HG03064 (cell line): ENCODE measurements around the gene ARL14EP.

ENCODE experiments used
- ATAC-seq: cut with Tn5 transposase; IDR thresholded peaks from one replicate; pipeline ENCODE4 v1.9.1; 2021; ENCODE audit warnings: low read depth; ENCODE audit not compliant: unreplicated experiment

ARL14EP gene

DNA sequence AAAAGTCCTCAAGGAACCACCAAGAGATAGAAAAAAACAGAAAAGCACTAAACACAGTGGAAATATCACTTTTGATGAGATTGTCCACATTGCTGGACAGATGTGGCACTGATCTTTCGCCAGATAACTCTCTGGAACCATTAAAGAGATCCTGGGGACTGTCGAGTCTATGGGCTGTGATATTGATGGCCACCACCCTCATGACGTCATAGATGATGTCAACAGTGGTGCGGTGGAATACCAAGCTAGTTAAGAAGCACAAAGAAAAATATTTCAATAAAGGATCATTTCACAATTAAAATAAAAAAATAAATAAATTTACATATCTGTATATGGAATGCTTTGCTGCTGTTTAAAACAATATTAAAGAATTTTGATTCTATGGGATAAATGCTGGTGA, 45.5 kb downstream of the ARL14EP start:
- no peak for ATAC-seq

DNA sequence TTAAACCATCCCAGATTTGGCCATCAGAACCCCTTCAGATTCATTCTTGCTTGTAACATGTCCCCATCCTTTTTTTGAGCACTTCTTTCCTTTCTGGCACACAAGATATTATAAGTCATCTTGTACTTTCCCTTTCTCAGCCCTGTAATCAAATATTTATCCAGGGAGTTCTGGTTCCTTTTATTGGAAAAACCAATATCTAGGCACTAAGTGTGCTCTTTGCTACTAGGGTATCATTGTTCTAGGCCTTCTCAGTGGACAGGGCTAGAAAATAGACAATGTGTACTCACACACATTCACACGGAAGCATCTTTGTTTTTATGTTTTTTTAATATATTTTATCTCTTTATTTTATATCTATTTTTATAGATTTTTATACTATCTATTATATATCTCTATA, 47.3 kb downstream of the ARL14EP start:
- no peak for ATAC-seq

DNA sequence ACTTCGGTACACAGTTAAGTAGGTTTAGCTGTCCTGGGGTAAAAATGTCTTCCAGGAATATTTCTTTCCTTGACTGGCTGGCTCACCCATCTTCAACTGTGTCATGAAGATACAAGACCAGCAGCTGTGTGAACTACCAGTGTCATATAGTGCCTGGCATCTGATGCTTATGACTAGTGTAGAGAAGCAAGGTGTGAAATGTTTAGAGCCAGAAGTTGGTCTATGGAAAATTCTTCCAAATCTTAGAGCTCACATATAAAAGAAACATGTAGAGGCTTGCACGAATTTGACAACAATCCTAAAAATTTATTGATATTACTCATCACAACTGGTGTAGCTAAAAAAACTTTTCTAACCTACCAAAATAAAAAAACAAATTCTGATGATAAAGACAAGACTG, 54.4 kb downstream of the ARL14EP start:
- no peak for ATAC-seq

DNA sequence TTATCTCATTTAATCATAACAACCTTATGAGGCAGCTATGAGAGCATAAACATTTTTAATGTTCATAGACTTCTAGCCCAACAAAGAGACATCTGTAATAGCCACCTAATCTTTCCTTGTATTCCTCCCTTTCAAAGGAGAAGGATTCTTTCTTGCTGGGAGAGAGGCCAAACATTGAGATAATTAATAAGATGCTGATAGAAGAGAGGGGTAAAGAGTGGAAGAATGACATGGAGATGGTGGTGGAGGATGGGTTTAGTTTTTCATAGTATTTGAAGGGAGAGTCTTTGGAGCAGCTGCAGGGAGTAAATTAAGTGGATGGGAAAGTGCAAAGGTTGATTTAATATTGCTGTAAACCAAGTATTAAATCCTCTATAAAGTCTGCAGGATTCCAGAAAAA, 57.9 kb downstream of the ARL14EP start:
- no peak for ATAC-seq

DNA sequence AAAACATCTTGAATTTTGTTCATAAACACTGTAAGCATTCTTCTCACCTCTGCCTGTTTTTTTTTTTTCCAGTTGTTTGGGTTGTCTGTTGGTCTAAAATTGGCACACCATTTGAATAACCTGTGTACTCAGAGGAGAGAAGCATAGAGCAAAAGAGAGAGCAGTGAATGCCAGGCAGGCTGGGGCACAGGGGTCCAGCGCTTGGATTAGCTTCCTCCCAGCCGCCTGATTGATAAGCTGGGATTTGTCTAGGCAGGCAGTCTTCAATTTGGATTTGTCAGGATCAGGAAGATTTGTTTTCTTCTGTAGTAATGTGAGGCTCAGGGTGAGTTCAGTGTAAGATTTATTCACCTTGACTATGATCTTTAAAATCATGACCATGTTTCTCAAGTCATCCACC, 59.0 kb downstream of the ARL14EP start:
- no peak for ATAC-seq
